HG03139 (cell line): ENCODE results near the gene PHF13.
"Not testable (repeated sequence)": the region's sequence is repeated elsewhere in the genome, so short reads cannot be mapped to it uniquely, and the experiment has no call there.

Experiments
- ATAC-seq: cut with Tn5 transposase; IDR thresholded peaks from one replicate; pipeline ENCODE4 v1.9.1; 2021; ENCODE audit not compliant: unreplicated experiment

Gene PHF13

DNA sequence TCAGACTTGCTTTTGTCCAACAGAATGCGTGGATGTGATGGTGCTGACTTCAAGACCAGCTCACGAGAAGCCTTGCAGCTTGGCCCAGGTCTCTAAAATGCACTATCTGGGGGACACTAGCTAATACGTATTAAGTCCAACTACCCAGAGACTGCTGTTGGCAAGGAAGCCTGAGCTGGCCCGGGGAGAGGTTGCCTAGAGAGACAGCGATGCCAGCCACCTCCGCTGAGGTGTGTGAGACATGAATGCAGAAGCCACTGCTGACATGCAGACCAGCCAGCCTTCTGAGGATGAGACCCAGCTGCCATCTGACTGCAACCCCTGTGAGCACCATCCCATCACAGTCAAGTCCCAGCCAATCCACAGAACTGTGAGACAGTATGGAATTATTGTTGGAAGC, 43.6 kb downstream of the PHF13 start:
- no peak for ATAC-seq

DNA sequence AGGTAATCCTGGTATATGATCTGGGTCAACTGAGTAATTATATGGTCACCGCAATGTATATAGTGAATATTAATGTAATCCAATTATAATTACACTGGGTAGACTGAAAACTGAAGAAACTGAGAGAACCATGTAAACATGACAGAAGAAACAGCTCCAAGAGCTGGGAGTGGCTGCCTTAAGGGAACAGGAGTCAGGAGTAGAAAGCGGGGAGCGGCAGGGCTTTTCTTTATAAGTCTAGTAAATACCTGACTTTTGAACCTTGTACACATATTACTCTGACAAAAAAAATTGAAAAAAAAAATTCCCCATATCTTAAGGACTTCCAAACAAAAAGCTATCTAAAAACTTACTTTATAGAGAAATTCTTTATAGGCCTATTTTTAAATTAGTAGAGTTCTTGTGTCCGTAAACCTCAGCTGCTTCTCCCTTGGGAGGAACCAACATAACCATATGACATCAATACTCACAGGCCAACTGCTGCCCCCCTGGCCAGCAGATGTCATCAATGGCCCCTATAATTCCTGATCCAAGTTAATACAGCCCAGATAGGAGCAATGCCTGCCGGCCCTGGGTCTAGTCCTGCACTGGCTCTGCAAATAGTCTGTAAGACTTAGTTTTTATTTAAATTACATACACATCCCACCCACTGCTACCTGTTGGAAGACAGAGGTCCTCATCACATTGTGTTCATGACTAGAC, 45.0 kb downstream of the PHF13 start:
- ATAC-seq = no peak

DNA sequence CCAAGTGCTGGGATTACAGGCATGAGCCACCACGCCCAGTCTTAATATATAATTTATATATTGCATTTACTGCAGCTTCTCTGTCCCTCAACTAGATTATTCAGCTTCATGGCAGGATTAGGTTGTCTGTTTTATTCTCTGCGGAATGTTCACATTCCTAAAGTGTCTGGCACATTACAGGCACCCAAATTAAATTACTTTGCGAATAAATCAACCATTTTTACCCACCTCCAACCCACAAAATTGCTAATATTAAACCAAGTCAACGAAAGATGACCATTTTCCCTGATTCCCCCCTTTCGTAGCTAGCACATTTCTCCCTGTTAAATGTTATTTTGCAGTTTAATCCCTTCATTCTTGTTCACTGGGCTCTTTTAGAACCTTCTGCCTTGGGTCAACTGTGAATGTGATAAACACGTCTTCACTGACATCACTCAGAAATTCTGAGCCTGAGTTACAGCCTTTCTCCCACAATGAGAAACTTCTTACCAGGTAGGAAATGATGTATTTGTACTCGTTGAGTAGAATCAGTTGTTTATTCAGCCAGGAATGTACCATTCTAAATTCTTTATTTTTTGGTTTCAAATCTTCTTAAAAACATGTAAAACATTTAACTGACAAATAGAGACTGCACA, 47.0 kb downstream of the PHF13 start:
- no peak for ATAC-seq

DNA sequence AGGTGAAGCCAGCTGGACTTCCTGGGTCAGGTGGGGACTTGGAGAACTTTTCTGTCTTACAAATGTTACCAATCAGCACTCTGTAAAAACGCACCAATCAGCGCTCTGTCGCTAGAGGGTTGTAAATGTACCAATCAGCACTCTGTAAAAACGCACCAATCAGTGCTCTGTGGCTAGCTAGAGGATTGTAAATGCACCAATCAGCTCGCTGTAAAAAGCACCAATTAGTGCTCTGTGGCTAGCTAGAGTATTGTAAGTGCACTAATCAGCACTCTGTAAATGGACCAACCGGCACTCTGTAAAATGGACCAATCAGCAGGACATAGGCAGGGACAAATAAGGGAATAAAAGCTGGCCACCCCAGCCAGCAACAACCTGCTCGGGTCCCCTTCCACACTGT, 48.9 kb downstream of the PHF13 start:
- not testable (repeated sequence) for ATAC-seq

DNA sequence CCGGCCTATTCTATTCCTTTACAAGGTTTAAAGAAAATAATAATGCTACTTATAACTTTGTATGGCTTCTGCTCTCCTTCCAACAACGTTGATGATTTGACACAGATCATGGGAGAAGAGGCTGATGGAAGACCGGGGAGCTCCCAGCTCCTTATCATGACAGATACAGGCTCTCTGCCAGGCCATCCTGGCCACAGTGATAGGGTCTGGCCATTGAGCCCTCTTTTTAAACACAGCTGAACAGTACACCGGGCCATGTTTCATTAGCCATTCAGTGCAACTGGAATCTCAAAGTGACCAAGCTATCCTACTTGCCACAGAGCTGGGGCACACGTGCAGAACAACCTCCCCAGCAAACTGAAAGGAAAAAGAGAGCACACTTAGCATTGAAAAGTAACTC, 53.2 kb downstream of the PHF13 start:
- no peak for ATAC-seq

DNA sequence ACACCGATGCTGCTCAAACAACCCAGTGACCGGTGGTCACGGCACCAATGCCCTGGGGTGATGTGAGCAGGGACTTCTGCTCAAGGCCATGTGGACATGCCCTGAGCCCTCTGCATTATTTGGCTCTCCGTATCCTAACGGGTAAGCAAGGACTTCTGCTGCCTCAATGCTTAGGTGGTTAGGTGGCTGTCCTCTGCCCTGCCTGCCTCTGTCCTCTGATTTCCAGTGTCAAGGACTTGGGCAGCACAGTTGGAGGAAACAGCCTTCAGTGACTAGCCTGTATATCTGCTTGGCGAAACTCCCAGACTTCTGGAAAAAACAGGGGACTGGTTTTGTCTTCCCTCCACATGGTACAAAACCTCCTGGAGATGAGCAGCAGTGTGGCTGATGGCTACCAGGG, 53.6 kb downstream of the PHF13 start:
- no peak for ATAC-seq

DNA sequence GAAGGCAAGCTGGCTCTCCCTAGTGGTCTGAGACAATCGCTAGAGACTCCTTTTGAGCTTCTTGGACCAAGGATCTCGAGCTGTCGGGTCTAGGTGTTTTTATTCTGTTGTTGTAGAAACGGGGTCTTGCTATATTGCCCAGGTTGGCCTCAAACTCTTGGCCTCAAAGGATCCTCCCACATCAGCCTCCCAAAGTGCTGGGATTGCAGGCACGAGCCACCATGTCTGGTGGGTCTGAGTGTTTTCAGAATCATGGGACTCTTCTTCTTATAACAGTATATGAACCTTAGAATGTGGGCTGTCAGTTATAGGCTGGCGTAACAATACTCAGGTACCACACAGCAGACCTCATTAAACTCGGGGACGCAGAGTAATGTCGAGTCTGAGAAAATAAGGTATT, 55.0 kb downstream of the PHF13 start:
- ATAC-seq = no peak

DNA sequence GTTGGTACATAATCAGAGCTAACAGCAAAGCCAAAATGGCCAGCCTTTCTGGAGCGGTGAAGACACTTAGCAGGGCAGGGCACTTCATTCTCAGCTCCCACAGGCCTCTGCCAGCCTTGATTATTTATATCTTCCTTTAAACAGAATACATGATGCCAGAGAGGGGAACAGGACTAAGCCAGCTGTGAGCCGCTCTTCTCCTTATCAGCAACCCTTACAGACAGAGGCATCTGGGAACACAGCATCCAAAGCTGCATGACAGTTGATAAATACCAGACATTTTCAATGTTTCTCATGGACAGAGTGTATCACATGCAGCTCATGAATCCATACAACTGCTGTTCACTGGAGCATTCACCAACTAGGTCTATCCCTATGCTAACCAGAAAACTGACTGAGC, 59.0 kb downstream of the PHF13 start:
- ATAC-seq = no peak
